HG02870 (cell line): ENCODE data around the gene TES.

Experiments used
- ATAC-seq: cut with Tn5 transposase; IDR thresholded peaks from one replicate; pipeline ENCODE4 v1.9.1; 2021; ENCODE audit warnings: mild to moderate bottlenecking, moderate library complexity; ENCODE audit not compliant: unreplicated experiment

TES gene

GRCh38 chr7:116193329-116194087, 16.8 kb upstream of the TES start:
- no peak for ATAC-seq

- ATAC-seq: no peak
Observed at GRCh38 chr7:116194115-116194514, 16.2 kb upstream of the TES start.

- no peak for ATAC-seq
Observed at GRCh38 chr7:116195451-116195850, 14.9 kb upstream of the TES start.

- no peak for ATAC-seq
Observed at GRCh38 chr7:116196947-116197346, 13.4 kb upstream of the TES start.

DNA sequence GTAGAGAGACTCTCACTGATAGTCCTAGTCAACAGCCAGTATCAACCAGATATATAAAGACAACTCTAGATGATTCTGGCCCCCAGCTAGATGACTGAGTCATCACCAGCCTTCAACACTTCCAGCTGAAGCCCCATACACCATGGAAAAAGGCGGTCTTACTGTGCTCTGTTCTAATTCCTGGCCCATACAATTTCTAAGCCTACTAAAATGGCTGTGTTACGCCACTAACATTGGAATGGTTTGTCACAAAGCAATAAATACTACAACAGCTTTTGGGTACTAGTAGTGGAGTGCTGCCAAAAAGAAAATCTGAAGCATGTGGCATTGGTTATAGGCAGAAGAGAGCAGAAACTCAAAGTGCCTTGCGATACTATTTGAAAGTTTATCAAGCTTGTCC, 13.0 kb upstream of the TES start:
- no peak for ATAC-seq

GRCh38 chr7:116198748-116199410, 11.5 kb upstream of the TES start:
- ATAC-seq: no peak

- ATAC-seq: no peak
Observed at GRCh38 chr7:116200963-116201362, 9.4 kb upstream of the TES start.

DNA sequence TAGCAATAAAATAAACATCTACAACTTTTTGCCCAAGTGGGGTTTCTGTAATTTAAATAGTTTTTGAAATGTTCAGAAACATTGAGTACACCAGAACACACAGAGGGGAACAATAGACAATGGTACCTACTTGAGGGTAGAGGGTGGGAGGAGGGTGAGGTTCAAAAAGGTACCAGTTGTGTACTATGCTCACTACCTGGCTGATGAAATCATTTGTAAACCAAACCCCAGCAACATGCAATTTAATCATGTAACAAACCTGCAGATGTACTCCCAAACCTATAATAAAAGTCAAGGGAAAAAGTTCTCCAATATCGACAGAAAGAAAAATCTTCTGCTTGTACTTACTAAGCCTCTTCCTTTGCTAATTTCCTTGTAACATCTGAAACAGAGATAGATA, 4.2 kb upstream of the TES start:
- no peak for ATAC-seq

- no peak for ATAC-seq
Observed at GRCh38 chr7:116208919-116209318, 1.4 kb upstream of the TES start.

DNA sequence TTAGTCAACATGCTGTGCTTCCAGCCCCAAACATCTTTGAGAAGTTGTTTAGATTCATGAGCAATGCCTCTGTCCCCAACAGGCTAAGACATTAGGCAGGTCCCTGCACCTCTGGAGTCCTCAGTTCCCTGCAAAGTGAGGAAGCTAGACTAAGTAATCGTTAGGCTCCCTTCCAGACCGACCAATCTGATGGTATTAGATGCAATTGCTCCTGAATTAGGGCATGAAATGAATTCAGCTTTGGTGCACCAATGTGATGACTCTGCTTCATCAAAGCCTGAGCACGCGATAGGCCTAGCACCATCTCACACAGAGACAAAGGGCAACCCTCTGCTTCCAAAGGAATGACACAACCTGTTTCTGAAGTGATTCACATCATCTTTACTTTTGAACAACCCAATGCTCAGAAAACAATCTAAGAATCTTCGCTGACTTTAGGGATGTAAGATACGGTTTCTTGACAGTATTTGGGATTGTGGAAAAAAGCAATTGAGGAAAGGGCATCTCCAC, 723 bp upstream of the TES start:
- no peak for ATAC-seq

DNA sequence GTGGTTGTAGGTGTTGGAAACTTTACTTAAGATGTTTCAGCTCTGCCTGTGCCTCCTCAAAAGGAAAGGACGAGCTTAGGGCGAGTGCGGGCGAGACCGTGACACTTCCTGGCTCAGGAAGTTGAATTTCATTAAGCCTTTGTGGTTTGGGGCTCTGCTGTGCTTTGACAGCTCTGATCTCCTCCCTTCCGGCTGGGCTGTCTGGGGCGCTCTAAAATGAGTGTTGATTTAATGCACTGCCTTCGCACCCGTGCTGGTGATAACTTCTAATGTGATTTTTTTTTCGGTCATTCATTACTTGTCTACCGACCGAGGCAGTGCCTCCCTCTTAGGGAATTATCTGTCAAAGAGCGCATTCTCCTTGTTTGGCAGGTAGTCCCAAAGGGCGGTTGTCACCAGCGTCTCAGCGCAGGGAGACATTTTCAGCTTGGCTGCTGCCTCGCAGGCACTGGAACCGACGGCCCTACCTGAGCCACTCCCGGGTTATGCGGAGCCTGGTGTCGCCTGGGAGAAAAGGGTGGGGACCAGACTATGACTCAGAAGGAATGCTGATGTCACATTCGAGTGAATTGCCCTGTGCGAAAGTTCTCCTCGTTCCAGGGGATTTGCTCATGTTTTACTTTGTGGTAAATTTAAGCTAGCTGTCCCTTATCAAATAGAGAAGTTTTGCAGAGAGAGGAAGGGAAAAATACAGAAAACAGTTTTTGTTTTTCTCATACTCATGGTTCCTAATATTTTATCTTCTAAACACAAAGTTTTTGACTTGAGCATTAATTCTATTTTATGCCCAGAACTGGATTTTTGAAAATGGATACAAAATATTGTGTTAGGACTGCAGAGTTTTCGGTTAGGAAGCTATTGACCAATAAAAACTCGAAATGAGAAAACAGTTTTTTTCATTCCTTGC, 920 bp downstream of the TES start:
- peak; percentile 75 for ATAC-seq

DNA sequence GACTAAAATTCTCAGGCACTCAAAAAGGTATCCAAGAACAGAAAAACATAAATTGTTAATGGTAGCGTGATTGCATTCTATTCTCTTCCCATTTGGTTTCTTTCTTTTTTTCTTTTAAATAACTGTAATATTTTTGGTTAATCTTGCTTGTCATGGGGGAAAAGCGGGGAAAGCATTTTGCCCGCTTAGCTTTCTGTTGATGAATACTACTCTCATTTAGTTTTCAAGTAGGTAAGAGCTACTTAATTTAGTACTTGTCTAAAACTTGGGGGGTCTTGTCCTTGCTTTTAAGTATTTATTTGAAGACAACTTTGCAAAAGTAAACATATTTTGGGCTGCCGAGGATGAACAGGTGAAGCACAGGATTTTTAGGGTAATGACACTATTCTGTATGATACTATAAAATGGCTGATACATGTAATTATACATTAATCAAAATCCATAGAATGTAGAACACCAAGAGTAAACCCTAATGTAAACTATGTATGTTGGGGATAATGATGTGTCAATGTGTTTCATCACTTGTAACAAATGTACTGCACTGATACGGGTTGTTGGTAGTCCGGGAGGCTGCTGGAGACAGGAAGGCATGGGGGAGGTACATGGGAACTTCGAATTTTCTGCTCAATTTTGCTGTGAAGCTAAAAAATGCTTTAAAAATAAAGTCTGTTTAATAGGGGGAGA, 1.7 kb downstream of the TES start:
- ATAC-seq: no peak

DNA sequence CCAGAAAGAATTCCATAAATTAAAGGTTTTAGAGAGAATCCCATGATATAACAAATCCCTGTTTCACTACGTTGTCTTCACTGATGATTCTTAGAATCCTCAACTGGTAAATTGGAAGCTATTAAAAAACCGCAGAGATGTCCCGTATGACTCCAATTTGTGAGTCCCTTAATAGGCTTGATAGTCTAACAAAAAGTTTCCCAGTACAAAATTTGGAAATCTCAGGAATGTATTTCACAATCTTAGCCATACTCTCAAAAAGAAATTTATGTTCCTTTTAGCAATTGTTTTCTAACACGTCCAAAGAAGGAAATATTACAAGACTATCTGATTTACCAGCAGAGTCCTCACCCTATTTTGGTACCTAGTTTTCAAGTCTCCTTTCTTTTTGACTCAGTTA, 2.5 kb downstream of the TES start:
- ATAC-seq: no peak

GRCh38 chr7:116213361-116214130, 3.2 kb downstream of the TES start:
- no peak for ATAC-seq

DNA sequence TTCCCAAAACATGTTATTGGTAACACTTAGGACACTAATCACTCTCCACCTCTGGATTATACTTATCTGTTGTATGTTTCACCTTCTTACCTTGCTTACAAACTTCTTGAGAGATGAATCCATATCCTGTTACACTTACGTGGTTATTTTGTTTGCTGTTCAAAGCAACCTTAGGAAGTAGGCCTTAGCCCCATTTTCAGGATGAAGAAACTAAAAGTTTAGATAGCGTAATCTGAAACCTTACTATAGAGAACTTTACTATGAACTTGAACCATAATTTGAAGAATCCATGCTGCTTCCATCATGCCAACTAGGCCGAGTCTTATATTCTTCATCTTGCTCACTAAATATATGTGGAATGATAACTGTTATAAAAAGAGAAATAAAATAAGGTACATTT, 4.6 kb downstream of the TES start:
- ATAC-seq: no peak

GRCh38 chr7:116215551-116215950, 5.2 kb downstream of the TES start:
- no peak for ATAC-seq

DNA sequence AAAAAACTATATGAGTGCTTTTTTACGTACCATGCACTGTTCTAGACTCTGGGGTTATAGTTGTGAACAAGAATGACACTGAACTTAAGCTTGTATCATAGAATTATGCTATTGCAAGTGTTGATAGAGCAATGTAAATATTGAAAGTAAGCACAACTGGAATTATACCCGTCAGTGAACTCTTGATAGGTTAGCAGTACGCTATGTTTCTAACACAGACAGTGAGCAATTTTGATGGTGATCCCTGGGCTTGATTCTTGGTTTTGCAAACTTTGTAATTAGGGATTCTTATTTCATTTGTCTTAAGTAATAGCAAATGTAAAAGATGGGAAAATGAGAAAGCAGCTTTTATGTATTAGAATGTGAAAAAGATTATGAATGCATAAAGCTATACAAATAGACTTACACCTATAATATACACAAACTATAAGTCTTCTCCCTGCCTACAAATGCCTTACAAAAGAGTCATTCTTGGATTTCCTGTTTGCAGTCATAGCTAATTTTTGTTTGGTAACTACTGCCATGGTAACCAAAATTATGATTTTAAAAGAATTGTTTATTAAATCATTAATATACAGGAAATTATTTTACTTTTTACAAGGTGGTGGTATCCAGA, 6.7 kb downstream of the TES start:
- no peak for ATAC-seq

DNA sequence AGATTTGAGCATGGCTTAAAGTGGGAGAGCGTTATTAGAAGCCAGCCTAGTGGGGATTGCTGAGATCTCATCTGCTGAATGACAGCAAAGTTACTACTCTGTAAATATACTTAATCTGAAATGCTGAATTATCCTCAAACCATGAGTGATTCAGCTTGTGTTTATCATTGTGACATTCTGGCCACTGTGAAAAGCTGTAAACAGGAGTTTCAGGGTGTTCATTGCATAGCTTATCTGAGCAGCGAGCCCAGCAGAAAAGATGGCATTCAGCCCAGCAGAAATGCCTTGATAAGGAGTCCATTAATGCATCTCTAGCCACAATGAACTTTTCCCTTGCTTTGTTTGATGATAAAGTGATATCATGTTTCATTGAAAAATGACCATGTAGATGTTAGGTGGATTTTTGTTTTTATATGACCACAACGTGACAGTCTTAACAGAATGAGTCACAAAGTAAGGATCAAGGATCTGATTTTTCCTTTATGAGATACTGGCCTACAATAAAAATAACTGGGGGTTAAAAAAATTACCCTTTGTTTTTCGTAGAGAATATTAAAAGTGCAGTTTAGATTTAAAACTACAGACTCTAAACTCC, 7.8 kb downstream of the TES start:
- ATAC-seq: no peak

GRCh38 chr7:116218747-116219146, 8.4 kb downstream of the TES start:
- no peak for ATAC-seq
